Activated CD4-positive, alpha-beta T cell treated with anti-CD3 and anti-CD28 coated beads for 24 hours (primary cell): ENCODE results near the gene HPS3.
"Not testable (repeated sequence)": the region's sequence is repeated elsewhere in the genome, so short reads cannot be mapped to it uniquely, and the experiment has no call there.

Source experiments
- DNase-seq, 2 donors: peaks; one replicate each; pipeline ENCODE4 v3.0.0-alpha.2; 2020; ENCODE audit warnings: low read depth in 2 of 2

HPS3 gene

DNA sequence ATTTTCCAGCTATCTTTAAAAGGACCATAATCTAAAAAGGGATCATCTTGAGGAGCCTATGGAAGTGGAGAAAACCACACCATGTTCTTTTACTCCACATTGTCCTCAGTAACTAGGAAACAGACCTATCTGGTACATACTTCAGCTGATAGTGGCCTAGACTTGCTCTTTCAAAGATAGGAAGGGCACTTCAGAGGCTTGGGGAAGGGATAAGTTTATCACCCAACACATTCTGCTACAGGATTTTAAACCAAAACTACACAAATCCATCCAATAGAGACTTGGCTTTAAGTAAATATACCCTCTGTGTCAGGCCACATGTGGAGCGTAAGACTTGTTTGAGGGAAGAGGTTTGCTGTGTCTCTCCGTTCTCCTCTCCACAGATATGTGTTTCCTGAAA, 56.8 kb downstream of the HPS3 start:
- DNase-seq, result no peak

DNA sequence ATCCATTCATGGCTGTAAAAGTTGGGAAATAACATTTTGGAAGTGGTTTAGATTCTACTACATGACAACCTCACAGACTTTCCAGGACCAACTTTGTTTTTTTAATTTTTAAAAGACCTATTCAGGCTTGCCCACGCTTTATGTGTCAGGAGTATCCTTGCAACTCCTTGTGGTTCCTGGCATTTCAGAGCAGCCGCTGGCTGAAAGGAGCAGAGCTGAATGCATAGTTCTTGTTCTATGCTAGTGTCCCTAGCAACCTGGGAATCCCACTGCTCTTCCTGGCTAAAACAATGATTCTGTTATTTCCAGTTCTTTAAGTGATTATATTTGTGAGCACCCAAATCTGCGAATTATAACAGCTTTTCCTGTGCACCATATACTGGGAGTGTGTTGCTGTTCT, 57.3 kb downstream of the HPS3 start:
- no peak for DNase-seq

DNA sequence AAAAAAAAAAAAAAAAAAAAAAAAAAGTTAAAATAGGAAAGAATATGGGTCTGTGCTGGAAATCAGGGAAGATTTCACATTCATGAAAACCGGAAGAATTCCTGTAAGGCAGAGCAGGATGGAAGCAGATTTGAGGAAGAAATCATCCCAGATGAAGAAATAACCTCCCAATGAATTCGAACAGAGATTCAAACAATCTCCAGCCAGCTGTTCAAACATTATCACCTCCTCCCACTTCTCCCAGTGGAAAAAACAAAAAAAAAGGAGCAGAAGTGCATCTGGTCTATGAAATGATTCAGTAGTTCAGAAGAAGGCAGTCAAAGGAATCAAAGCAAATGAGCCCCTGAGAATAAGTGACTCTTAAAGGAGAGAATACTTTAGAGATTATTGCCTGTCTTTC, 59.1 kb downstream of the HPS3 start:
- no peak for DNase-seq

DNA sequence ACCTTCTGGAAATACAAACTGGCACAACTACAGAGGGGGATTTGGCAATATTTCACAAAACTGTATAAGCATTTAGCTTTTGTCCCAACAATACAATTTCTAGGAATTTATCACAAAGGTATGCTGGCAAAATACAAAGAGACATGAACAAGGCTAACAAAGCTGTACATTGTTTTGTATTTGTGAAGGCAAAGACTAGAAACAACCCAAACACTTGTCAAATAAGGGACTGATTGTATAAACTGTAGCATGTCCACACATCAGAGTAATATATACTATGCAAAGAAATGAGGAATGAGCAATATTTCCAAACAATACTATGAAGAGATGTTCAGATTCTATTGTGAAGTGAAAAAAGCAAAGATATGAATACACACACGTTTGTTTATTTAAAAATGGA, 65.8 kb downstream of the HPS3 start:
- DNase-seq, result no peak

DNA sequence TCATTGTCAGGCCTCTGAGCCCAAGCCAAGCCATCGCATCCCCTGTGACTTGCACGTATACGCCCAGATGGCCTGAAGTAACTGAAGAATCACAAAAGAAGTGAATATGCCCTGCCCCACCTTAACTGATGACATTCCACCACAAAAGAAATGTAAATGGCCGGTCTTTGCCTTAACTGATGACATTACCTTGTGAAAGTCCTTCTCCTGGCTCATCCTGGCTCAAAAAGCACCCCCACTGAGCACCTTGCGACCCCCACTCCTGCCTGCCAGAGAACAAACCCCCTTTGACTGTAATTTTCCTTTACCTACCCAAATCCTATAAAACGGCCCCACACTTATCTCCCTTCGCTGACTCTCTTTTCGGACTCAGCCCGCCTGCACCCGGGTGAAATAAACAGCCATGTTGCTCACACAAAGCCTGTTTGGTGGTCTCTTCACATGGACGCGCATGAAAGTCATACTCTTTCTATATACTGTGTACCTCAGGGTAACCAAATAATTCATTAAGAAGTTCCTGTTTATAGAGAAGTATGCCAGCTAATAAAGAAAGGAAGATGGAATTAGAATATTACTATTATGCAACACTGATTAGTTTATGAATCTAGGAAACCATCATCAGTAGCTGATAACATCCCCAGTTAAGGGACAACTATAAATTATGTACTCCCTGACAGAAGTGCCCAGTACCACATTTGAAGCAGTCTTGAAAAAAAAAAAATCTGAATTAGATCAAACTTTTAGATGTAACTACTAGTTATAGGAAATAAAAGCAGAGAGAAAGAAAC, 67.6 kb downstream of the HPS3 start:
- DNase-seq, result not testable (repeated sequence)

DNA sequence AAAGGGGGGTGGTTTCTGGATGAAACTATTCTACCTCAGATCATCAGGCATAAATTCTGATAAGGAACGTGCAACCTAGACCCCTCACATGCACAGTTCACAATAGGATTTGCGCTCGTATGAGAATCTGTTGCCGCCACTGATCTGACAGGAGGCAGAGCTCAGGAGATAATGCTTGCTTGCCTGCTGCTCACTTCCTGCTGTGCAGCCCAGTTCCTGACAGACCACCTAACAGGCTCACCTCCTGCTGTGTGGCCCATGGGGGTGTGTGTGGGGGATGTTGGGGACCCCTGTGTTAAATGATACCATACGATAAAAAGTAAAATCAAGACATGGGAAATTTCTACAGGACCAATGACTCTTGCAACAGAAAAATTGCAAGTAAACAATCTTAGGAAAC, 68.2 kb downstream of the HPS3 start:
- DNase-seq, result no peak

DNA sequence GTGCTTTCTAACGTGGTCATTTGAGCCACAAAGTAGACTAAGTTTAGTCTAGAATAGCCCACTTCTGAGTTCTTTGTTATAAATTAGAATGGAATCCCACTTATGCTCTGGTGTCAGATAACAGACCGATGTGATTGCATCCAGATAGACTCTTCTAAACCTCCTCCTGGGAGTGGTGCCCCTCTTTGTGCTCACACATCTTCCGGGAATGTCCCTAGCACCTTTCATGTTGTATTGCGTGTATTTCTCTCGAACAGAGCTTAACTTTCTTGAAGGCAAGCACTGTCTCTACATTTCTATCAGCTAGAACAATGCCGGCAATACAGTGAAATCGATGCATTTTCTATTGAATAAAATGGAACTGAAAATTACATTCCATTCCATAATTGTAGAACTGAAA, 69.2 kb downstream of the HPS3 start:
- no peak for DNase-seq

DNA sequence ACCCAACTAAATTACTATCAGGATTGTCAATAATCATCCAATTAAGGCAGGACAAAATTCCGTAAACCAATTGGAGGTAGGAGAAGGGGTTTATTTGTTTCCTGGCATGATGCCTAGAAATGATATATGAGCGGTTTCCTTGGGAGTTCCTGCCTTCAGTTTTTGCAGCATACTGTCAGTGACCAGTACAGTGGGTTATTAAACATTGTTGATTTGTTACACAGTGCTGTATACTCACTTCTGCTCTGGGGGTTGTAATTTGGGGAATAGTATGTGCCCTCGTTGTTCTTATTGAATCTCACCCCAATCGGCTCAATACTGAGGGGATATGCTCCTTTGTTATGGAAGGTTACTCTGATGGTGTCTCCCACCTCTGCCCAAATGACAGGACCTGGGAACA, 70.0 kb downstream of the HPS3 start:
- no peak for DNase-seq

DNA sequence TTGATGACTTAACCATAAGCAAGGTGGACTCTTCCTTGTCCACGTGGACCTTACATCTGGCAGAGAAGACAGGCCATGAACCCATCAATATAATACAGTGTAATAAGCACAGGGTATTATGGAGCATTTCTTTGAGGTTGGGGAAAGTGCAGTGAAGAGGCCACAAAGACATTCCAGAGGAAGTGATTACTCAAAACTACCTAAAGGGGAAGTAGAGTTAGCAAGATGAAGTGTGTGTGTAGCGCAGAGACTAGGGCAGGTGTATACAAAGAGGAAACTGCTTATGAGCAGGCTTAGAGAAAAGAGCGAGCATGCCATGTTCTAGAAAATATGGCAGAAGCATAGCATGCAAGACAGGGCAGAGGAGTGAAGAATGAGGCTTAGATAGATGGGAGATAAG, 74.3 kb downstream of the HPS3 start:
- DNase-seq, result no peak

DNA sequence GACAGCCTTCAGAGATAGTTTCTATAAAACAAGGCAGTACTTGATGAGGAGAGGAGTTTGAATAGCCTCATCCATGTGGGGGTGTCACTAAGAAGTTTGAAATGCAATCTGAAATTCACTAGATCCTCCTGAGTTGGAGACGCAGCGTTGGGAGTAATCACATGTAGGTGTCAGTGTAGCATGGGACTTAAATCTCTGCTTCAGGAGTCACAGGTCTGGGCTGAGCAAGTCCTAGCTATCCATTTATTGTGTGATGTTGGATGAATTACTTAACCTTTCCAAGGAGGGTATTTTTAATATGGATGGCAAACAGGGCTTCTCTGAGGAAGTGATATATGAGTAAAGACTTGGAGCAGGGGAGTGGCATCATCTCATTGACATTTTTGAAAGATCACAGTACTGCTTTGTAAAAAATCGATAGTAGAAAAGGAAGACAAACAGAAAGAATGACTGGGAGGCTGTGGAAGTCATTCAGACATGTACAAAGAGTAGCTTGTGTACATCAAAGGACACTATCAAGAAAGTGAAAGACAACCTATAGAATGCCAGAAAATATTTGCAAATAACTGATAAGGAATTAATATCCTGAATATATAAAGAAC, 75.1 kb downstream of the HPS3 start:
- DNase-seq, result no peak

DNA sequence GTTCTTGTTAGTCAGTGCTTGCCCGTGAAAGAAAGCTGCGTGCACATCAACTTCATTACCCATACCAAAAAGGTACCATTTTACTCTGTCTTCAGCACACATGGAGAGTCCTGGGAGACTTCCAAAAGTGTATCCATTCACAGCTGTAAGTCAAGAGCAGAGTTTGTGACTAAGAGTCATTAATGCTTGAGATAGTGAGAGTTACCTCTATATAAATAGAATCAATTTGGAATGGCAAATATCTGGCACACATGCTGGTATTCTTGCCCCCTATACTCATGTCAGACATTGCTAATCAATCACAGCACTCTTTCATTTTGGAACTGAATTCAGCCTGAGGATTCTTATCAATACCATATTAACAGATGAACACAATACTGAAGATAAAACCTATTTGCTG, 78.0 kb downstream of the HPS3 start:
- DNase-seq, result no peak

DNA sequence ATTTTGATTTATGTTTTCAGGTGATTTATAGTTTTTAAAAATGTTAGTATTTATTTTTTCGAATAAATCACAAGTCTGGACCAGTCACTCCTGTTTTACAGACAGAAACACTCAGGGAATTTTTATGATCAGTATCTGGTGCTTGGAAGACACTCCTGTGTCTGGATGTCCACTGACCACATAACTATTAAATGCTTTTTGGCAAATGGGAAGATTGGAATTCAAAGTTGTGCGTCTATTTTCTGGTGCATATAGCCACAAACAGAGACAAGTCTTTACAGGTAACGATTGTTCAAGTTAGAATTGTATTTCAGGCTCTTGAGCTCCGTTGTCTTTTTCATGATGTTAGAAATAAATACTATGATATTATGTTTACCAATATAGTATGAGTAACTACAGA, 80.0 kb downstream of the HPS3 start:
- DNase-seq, result no peak

DNA sequence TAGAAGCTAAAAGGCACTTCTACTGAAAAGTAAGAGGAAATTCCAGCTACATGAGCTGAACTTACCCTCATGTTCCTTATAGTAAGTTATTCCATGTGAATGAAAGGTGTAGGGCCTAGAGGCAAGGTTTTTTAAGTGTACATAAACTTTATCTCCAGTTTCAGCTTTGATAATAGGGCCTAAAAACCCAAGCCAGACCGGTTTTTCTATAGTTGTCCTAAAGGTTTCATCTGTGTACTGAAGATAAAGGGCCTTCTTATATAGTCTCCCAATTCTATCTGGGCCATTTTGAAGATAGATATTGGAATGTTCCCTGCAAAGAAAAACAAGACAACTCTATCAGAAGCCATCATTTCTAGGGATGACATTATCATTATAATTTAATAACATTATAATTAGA, 82.9 kb downstream of the HPS3 start:
- DNase-seq, result no peak

DNA sequence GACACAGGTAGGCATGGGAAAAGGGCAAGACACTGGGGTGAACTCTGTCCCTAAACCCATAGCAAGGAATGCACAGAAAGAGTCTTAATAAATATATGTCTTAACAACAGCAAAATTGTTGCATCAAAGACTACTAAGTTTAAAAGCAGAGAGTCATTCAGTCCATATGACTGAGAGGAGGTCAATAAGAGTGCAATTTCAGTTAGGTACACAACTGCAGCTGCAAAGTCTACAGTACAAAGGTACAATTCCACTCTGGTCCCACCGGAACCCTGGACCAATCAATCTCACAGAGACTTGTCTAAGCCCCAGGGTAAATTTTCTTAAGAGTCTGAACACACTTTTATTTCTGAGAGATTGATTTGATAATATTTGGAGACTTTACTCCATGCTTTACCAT, 85.3 kb downstream of the HPS3 start:
- DNase-seq, result no peak

DNA sequence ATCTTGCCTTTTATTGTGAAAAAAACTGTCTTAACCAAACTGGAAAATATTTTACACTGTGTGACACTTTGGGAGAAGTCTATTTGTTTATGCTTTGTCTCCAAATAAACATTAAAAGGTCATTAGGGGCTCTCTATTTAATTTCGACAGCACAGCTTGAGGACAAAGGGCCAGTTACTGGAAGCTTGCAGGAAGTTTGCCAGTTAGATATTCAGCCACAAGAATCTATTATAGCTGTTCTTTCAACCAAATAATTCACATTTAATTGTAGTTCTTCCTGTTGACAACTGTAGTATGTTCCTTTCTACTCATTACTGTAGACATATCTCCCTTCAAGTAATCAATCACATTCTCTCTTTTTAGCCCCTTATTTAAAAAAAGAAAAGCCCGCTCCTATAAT, 86.1 kb downstream of the HPS3 start:
- no peak for DNase-seq

DNA sequence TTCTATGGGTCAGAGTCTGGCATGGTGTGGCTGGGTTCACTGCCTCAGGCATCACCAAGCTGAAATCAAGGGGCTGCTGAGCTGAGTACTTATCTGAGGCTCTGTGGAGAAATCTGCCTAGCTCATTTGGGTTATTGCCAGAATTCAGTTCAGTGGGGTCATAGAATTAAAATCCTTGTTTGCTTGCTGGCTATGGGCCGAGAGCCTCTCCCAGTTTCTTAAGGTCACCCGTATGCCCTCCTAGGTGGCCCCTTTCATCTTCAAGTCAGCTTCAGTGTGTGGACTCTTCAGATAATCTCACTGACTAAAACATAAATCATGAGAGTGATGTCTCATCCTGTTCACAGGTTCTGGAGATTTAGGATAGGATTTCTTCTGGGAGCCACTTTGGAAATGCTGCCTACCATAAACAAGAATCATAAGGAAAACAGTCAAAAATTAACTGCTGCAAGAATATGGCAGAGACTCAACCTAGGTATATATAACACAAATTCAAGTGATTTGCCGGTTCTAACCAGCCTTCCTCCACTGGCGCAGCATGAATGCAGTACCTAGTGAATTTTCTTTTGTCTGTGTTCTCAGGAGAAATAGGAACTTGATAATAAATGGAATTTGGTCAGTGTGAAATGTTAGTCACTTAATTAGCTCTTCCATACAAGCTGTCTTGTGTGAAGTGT, 86.9 kb downstream of the HPS3 start:
- DNase-seq, result no peak

DNA sequence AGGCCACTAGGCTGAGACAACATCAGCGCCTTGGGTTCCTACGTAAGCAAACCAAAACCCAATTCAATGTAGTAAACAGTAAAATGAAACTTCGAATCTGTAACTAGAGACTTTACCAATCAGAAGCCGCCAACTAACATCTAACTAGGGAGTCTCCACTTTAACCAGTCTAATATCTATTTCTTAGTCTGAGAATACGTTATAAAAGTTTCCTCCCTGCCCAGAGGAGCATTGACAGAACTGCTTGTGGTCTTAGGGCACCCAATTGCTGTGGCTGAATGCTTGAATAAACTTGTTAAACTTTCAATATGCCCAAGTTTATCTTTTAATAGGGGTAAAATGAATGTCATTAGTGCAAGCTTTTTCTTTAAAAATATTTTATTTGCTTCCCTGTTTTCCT, 87.9 kb downstream of the HPS3 start:
- no peak for DNase-seq

DNA sequence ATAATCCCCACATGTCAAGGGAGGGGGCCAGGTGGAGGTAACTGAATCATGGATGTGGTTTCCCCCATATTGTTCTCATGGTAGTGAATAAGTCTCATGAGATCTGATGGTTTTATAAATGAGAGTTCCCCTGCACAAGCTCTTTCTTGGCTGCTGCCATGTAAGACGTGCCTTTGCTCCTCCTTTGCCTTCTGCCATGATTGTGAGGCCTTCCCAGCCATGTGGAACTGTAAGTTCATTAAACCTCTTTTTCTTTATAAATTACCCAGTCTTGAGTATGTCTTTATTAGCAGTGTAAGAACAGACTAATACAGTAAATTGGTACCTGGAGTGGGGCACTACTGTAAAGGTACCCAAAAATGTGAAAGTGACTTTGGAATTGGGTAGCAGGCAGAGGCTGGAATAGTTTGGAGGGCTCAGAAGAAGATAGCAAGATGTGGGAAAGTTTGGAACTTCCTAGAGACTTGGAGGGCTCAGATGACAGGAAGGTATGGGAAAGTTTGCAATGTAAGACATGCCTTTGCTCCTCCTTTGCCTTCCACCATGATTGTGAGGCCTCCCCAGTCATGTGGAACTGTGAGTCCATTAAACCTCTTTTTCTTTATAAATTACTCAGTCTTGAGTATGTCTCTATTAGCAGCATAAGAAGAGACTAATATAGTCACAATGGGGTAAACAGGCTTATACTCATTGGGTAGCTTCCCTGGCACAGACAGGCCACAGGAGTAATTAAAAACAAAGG, 90.1 kb downstream of the HPS3 start:
- DNase-seq, result not testable (repeated sequence)

DNA sequence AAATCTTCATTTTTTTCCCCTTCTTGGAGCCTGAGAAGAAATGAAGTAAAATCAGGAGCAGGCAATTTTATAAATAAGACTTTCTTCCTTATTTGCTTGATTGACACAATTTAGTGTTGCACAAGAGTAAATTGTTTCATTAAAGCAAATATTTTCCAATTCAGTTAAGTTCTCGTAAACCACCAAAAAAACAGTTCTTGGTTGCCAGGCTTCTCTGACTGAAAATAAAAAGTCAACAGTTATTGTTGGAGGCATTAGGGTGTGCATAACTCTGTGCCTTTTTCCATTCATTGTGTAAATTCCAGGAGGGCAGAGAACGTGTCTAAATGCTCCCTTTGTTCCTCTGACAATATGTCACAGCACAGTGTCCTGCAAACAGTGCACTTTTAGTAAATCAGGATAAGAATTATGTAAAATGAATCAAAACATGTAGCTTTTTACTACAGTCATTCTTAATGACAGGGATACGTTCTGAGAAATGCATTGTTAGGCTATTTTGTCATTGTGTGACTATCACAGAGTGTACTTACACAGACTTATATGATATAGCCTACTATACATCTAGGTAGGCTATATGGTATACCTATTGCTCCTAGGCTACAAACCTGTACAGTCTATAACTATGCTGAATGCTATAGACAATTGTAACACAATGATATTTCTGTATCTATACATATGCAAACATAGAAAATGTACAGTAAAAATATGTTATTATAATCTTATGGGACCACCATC, 92.5 kb downstream of the HPS3 start, which contains the start of gene CP:
Gene CP (minus strand): TSS at position 47 of the 735 bp plus-strand sequence. CDS start 37 bp downstream, at position 10.
- no peak for DNase-seq
